GM04504 (cell line): ENCODE data around the gene CHN2.

ENCODE experiments used
- DNase-seq: peaks from one replicate; pipeline ENCODE4 v3.0.0-alpha.2; 2012; ENCODE audit warnings: low read depth

CHN2 gene

GRCh38 chr7:29469976-29470557 is 275.5 kb downstream of the CHN2 start:
- DNase-seq = no peak

DNA sequence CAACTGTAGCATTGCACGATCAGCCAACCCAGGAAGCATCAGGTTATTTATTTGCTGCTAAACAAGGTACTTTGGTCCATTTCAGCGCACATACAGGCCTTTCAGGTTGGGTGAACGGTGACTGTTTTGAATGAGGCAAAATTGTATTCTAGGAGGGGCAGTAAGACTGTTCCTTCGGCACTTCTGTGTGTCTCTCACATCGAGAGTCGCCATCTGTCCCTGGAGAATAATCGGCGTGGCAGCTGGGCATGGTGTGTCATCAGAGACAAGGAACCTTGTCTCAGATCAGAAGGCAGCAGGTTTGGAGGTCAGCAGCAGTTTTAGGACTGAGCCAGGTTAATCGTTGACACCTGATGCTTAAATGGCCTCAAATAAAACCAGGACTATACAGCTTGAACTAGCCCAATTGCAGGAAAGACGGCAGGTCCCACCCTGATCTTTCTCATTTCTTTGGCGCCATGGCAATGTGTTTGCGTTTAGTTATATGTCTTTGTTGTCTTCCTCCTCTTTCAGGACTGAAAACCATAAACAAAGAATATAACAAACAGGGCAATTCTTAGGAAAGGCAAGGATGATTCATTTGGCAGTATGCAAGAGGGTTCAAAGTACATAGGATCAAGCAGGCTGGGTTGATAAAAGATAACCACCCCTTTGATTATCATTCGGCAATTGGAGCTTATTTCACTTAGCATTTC is 277.0 kb downstream of the CHN2 start:
- no peak for DNase-seq

GRCh38 chr7:29476916-29477315 is 282.3 kb downstream of the CHN2 start:
- DNase-seq = no peak

DNA sequence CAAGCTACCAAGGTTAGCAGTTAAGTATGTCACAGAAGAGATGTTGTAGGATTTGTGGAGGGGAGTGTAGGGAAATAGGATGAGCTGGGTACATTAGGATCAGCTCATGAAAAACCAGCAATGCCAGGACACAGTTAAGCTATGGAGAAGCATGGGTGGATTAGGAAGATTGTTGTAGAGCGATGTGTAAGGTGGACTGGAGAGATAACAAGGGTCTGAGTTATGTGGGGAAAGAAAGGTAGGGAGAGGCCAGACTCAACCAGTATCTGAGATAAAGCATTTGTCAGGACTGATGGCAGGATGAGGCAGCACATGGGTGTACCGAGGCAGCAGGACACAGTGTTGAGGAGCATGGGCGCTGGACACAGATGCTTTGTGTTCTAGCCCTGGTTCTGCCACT is 283.7 kb downstream of the CHN2 start:
- DNase-seq = no peak

DNA sequence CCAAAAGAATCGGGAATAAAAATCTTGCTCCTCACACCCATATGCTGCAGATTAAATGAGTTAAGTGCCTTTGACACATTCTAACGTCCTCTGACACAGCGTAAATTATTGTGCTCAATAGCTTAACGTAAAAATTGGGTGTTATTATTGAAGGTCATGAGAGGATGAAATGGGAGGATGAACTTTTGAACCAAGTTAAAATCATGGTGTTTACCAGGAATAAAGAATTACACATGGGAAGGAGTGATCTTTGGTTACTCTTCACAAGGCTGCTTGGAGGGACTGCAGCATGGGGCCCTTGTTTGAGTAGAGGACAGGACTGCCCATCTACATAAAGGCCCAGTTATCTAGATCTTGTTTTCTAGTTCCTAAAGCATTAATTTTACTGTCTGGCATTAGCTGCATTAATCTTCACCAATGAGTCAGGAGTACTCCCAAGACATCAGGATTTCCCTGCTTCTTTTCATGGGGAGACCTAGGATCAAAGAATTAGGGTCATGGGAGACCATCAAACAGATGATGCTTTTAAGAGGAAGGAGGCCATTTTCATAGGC is 284.2 kb downstream of the CHN2 start:
- no peak for DNase-seq

DNA sequence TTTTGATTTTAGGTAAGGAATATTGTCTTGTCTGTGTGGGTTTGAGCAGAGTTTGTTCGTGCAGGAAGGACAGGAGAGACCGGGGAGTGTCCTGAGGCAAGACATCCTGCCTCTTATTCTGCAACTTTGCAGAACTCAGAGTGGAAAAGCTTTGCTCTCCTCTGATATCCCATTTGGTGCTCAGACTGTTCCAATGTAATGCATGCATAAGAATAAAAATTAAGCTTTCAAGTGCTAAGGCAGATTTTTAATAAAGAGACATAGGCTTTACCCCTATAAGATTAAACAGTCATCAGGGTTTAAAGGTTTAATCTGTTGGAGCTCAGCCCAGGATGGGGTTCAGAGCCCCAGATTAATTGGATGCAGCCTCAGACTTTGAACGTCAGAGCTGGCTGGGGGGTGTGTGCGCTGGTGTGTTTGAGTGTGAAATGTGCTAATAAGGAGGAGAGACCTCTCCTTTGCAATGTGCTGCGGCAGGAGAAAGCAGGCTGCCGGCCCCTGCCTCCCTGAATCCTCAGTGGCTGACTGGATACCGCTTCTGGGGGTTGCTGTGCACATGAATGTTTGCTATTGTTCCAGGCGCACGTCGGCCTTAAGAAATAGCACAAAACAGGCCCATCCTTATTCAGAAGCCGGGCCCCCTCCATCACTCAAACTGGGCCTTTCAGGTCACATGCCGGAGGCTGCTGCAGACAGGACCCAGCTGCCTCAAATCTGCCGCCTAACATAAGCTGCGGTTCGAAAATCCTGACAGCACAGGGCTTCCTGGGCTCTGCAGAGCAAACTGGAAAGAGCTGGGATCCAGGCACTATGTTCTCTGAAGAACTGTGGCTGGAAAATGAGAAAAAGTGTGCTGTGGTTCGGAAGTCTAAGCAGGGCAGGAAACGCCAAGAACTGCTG is 285.0 kb downstream of the CHN2 start:
- no peak for DNase-seq

DNA sequence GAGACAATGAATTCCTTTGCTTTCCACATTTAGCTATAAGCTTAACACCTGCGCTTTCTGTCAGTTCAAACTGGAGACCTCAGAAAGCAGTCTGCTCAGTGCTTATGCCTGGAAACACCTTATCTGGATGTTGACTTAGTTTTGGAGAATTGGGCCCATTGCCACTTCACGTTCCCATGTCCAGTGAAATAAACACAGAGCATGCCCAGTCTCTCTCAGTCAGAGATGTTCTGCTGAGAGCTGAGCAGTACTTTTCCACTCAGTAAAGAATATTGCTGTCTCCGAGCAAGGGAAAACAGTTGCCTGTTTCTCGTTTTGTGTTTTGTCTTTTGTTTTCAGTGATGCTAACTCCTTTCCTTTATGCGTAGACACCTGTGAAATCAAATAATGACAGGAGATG is 285.9 kb downstream of the CHN2 start:
- no peak for DNase-seq

- DNase-seq = no peak
These were observed 286.5 kb downstream of the CHN2 start for GRCh38 chr7:29480934-29481651.

GRCh38 chr7:29482056-29482455 is 287.5 kb downstream of the CHN2 start:
- no peak for DNase-seq

DNA sequence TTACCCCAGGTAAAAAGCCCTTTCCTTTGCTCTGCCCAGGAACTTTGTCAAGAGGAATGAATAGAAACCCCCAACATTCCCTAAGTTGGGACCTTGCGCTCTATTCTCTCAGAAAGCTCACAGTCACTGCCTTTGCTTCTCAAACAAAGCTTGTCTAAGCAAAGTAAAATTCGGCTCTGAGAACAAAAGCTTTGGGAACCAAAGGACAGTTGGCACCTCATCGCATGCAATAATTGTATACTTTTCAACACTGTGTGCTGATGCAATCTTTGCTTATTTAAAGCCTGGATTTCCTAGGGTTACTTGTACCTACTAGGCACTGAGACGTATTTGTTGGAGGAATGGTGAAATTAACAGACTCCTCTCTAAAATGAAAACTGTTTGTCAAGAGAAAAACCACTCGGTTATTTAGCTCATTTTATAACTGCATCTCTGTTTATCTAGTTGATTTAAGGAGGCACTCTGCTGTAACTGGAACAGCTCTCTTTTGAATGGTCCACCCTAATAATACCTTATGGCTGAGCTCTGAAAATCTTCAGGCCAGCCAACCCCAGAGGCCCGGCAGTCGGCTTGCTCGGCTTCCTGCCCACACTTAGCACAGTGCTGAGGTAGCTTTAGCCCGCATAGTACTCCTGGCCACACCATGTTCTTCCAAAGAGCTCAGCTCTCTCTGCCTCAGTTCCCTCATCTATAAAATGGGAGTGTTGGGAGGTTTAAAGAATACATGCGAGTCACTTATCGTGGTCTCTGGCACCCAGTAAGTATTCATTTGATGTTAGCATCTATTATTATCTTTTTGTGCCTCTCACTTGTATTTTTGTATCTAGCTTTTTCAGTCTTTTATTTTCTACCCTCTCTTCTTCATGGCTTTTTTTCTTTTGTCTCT is 288.9 kb downstream of the CHN2 start:
- DNase-seq = no peak

- DNase-seq = no peak
These were observed 289.7 kb downstream of the CHN2 start for GRCh38 chr7:29484280-29484679.

DNA sequence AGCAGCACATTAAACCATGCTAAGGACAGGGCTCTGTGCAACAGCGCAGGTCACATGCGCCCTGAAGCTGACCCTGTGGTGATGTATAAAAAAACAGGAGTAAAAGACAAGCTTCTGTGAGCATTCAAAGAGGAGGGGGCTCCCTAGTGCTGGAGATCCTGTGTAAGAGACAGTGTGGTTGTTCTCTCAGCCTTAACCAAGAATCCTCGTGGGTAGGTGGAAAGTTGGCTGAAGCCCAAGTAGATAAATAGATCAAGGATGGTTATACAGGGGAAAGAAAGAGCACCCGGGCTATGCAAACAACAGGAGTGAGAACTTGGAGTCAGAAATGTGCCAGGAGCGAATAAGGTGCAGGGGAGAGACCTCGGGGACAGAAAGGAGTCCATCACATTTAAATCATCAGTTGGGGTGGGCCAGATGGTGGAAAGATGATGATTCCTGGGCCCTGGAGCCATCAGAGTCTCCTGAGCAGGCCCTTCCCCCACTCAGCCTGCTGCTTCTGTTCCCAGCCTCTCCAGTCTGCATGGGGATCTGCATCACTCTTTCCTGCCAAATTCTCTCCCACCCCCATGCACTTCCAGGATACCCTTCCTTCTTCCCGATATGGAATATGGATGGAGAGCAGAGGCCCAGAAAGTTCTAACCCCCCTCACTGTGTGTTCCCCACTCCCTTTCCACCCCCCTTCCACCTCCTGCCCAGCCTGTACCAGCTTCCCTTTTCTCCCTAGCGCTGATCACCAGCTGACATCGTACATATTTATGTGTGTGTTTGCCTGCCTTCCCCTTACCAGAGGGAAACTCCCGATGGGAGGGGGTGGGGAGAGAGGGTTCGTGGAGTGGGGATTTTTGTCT is 291.0 kb downstream of the CHN2 start:
- DNase-seq = no peak

- no peak for DNase-seq
These were observed 291.7 kb downstream of the CHN2 start for GRCh38 chr7:29486191-29486700.

GRCh38 chr7:29487424-29487823 is 292.8 kb downstream of the CHN2 start:
- no peak for DNase-seq

DNA sequence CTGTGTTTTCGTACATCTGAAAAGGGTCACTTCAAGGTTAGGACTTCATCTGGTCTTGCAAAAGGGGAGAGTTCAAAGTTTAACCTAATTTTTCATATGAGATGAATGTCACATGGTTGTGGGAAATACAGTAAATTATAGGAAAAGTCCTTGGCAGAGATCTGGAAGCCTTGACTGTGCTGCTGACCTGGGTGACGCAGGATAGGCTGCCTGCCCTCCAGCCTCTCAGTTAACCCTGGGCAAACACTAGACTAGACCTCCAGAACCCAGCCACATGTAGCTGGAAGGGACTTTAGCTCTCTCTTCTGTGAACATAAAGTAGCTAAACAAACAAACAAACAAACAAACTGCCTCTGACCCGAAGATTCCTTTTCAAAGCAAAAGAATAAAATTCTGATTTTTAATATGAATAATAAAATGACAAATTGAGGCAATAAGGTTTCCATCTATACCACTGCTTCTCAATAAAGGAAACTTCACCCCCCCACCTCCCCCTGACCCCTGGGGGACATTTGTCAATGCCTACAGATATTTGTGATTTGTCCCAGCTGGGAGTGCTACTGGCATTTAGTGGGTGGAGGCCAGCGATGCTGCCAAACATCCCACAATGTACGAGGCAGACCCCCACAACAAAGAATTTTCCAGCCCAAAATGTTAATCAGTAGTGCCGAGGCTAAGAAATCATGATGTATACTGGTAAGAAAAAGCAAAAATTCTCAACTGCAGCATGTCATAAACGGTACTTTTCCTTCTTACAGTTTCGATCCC is 293.8 kb downstream of the CHN2 start:
- DNase-seq = no peak

DNA sequence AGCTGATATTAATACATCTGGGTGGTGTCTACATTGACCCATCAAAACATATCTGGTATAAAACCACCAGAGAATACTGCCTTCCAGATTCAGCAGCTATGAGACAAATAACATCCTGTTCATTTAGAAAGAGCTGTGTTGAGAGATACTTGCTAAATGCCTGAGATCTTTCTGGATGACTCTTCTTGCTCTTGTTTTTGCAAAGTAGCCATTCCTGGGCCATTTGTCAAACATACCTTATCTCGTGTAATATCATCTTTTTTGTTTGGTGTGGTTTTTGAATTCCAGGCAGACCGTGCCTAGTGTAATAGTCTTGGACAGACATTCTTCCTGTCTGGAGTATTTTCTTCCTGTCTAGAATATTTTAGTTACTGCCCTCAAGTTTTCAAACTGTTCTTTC is 294.4 kb downstream of the CHN2 start:
- DNase-seq = peak; percentile 80

- DNase-seq = no peak
These were observed 295.6 kb downstream of the CHN2 start for GRCh38 chr7:29490094-29490607.

- peak; percentile 45 for DNase-seq
These were observed 299.8 kb downstream of the CHN2 start for GRCh38 chr7:29494350-29494749.

DNA sequence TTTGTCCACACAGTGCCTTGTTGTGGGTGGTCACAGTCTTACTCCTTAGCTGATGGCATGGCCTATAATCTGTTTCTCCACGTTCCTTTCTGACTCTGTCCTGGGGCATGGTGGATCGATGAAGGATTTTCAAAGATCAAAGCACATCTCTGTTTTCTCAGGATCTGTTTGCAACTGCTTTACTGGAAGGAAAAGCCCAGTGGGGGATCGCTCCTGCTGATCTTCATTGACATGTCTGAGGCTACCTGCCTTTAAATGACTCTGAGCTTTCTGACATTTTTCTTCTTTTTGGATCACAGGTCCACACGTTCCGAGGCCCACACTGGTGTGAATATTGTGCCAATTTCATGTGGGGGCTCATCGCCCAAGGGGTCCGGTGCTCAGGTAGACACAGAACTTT is 301.1 kb downstream of the CHN2 start:
- DNase-seq = no peak
